OCI-LY7 (cell line): Measurements from ENCODE around the gene GLRA2.

ENCODE experiments used
- CTCF ChIP-seq: fragments of 200-600 bp; sonication (generic); conservative IDR thresholded peaks from 2 replicates; pipeline ENCODE4 v1.5.1; 2014; ENCODE audit warnings: mild to moderate bottlenecking, antibody characterized with exemption, low read length, moderate library complexity, mixed read lengths
- EZH2phosphoT487 ChIP-seq: fragments of 200-600 bp; sonication (generic); IDR thresholded peaks from 2 replicates; pipeline ENCODE4 v1.6.1; 2018; ENCODE audit warnings: low read depth, borderline replicate concordance, mild to moderate bottlenecking, mixed run types, antibody characterized with exemption, low read length, moderate library complexity, mixed read lengths

GRCh38 chrX:14564058-14564457 lies 34.7 kb downstream of the GLRA2 start:
- TF ChIP-seq CTCF (no peak), EZH2phosphoT487 (no peak)
